ENCODE data around the gene ATP6V1F. TPM values are rescaled to one million over a fixed set of nuclear protein-coding genes. Genes with fewer than 3 reads are reported as not detected.

The ATP6V1F gene
- total RNA-seq, 1 experiment from 2014 or later = 149 TPM

DNA sequence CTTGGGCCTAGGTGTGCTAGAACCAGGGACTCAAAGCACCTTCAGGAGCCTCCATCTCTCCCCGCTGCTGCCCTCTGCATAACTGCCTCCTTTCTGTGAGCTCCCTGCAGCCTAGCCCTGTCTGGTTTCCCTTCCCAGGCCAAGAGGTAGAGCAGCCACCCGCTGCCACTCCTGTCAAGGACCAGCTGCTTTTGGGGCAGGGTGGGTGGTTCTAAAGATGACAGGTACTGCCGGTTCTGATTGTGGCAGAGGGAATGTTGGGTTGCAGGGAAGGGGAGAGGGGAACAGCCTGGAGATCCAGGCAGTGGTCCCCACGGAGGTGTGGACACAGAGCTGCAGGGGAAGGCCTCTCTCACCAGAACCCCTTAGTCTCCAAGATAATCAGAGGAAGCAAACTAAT lies 36.1 kb upstream of the ATP6V1F start:
- no TSS peak for BruUV-seq (replicated peaks)
- H2AFZ ChIP-seq (ENCODE audit: low read depth, low read length, poor library complexity, severe bottlenecking) = no peak overlapping the region
- peaks cover 9% of the 10 kb centered on the region; the same call in 1 of the 2 replicates for H3K79me2 ChIP-seq (ENCODE audit: insufficient read depth, low read length)
- peak overlapping the region; percentile 90 for H3K4me2 ChIP-seq (ENCODE audit: low read length)
- no peak overlapping the region for H3K4me3 ChIP-seq (replicated peaks in 1 of 2; ENCODE audit: low read depth in 1 of 2, low read length in 2 of 2)
- RAD21 ChIA-PET (ENCODE audit: low non-redundant PET in 1 of 2, low total read pairs in 2 of 2, uncharacterized antibody in 2 of 2, unreplicated experiment in 2 of 2) = no interaction called here
- H3K27me3 ChIP-seq (ENCODE audit: insufficient read depth, low read length) = no peaks in the 10 kb centered on the region
- peak overlapping the region; percentile 82; the same call in 1 of the 2 replicates for H3K27ac ChIP-seq (ENCODE audit: low read depth, low read length)
- no peaks in the 10 kb centered on the region for H3K36me3 ChIP-seq (ENCODE audit: control insufficient read depth in 1 of 2, insufficient read depth in 2 of 2, low read length in 2 of 2)
- H3K4me1 ChIP-seq (ENCODE audit: control insufficient read depth in 1 of 2, insufficient read depth in 2 of 2, low read length in 2 of 2) = peaks cover 33 to 47% of the 10 kb centered on the region in 2 experiments
- ATAC-seq (no peak), DNase-seq (ENCODE audit: low read depth, low spot score) (no peak)
- intact Hi-C loops (cut with micrococcal nuclease) = no loop called here
- POLR2A ChIA-PET = no interaction called here
- TF ChIP-seq EZH2 (IDR thresholded peaks at IDR 0.05) (no peak), CEBPB (IDR thresholded peaks at IDR 0.05; ENCODE audit: low read depth) (no peak), SRF (IDR thresholded peaks at IDR 0.05; ENCODE audit: low read depth) (no peak), EGR1 (IDR thresholded peaks at IDR 0.05; ENCODE audit: low read depth) (no peak), ELF1 (IDR thresholded peaks at IDR 0.05; ENCODE audit: borderline replicate concordance, low read depth) (no peak), TCF7L2 (IDR thresholded peaks at IDR 0.05; ENCODE audit: borderline replicate concordance, extremely low read depth, insufficient read depth, insufficient read length) (no peak), POLR2A (IDR thresholded peaks at IDR 0.05; ENCODE audit: borderline replicate concordance, extremely low read depth, insufficient read depth, insufficient read length) (no peak), CBX3 (IDR thresholded peaks at IDR 0.05; ENCODE audit: low read depth) (no peak), FOSL1 (IDR thresholded peaks at IDR 0.05; ENCODE audit: low read depth) (no peak)
- TF ChIP-seq, protein P1, sequence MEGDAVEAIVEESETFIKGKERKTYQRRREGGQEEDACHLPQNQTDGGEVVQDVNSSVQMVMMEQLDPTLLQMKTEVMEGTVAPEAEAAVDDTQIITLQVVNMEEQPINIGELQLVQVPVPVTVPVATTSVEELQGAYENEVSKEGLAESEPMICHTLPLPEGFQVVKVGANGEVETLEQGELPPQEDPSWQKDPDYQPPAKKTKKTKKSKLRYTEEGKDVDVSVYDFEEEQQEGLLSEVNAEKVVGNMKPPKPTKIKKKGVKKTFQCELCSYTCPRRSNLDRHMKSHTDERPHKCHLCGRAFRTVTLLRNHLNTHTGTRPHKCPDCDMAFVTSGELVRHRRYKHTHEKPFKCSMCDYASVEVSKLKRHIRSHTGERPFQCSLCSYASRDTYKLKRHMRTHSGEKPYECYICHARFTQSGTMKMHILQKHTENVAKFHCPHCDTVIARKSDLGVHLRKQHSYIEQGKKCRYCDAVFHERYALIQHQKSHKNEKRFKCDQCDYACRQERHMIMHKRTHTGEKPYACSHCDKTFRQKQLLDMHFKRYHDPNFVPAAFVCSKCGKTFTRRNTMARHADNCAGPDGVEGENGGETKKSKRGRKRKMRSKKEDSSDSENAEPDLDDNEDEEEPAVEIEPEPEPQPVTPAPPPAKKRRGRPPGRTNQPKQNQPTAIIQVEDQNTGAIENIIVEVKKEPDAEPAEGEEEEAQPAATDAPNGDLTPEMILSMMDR (IDR thresholded peaks at IDR 0.05 in 2 of 3, conservative IDR thresholded peaks at IDR 0.05 in 1 of 3; ENCODE audit: borderline replicate concordance in 1 of 3, insufficient read depth in 1 of 3, low read depth in 2 of 3, low read length in 2 of 3) = no peak
- TF ChIP-seq, protein P2, sequence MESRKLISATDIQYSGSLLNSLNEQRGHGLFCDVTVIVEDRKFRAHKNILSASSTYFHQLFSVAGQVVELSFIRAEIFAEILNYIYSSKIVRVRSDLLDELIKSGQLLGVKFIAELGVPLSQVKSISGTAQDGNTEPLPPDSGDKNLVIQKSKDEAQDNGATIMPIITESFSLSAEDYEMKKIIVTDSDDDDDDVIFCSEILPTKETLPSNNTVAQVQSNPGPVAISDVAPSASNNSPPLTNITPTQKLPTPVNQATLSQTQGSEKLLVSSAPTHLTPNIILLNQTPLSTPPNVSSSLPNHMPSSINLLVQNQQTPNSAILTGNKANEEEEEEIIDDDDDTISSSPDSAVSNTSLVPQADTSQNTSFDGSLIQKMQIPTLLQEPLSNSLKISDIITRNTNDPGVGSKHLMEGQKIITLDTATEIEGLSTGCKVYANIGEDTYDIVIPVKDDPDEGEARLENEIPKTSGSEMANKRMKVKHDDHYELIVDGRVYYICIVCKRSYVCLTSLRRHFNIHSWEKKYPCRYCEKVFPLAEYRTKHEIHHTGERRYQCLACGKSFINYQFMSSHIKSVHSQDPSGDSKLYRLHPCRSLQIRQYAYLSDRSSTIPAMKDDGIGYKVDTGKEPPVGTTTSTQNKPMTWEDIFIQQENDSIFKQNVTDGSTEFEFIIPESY (IDR thresholded peaks at IDR 0.05; ENCODE audit: extremely low read depth, insufficient replicate concordance, low read length) = no peak
- H3K9ac ChIP-seq (ENCODE audit: low read length) = peak overlapping the region; percentile 68
- no peaks in the 10 kb centered on the region for H4K20me1 ChIP-seq (ENCODE audit: insufficient read depth)
- H3K9me2 ChIP-seq (ENCODE audit: insufficient read depth) = no peaks in the 10 kb centered on the region
- CTCF ChIA-PET = no interaction called here
- H3K9me3 ChIP-seq (ENCODE audit: control insufficient read depth in 1 of 2, insufficient read depth in 1 of 2, low read depth in 1 of 2, low read length in 2 of 2) = no peaks in the 10 kb centered on the region
